GM21737 (cell line): Measurements from ENCODE around the gene POLN.

Experiments used
- ATAC-seq: cut with Tn5 transposase; IDR thresholded peaks from one replicate; pipeline ENCODE4 v1.9.1; 2021; ENCODE audit warnings: mild to moderate bottlenecking, moderate library complexity; ENCODE audit not compliant: unreplicated experiment

Gene POLN

DNA sequence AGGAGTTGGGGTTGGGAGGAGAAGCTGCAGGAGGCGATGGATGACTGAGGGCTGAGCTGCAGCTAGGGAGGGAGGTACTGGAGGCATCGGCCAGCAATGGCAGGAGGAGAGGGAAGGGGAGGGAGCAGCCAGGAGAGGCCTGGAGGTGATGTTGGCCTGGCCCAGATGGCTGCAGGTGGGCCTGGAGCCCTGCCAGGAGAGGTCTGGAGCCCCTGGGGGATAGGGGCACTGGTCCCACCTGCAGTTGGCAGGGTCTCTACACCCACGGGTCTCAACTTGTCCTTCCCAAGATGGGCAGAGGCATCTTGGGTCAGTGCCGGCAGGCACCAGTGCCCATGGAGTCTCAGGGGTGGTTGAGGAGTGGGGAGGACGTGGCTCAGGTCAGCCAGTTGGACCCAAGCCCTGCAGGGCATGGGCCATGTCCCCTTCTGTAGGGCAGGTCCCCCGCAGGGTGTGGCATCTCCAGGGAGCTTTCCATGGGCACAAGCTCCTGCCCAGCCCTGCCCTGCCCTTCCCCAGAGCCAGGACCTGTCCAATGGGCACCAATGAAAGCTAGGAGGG is 22.6 kb upstream of the POLN start:
- ATAC-seq: no peak

DNA sequence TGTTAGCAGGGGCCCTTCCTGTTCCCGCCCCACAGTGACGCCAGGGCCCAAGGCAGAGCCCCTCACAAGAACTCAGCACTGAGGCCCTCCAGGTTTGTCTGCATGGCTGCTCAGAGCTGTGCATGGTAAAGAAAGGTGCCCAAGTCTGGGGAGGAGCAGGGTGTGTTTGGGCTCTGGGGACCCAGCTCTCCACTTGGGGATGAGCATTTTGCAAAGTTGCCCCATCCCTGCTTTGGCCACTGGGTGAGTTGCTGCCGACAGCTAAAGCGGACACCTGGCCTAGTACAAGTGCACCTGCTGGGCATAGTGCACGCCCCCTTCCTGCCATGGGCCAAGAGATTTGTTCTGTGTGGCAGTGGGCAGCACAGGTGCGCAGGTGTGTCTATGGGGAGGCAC is 22.0 kb upstream of the POLN start:
- no peak for ATAC-seq

DNA sequence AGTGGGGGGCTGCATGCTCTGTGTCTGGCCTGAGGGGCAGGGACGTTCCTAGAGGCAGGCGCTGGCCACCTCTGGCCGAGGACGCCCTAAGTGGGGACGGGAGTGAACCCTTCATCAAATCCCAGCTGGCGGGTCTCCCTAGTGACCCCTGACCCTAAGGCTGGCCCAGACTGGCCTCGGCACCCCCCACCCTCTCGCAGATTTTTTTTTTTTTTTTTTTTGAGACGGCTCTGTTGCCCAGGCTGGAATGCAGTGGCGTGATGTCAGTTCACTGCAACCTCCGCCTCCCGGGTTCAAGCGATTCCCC is 21.0 kb upstream of the POLN start:
- no peak for ATAC-seq

DNA sequence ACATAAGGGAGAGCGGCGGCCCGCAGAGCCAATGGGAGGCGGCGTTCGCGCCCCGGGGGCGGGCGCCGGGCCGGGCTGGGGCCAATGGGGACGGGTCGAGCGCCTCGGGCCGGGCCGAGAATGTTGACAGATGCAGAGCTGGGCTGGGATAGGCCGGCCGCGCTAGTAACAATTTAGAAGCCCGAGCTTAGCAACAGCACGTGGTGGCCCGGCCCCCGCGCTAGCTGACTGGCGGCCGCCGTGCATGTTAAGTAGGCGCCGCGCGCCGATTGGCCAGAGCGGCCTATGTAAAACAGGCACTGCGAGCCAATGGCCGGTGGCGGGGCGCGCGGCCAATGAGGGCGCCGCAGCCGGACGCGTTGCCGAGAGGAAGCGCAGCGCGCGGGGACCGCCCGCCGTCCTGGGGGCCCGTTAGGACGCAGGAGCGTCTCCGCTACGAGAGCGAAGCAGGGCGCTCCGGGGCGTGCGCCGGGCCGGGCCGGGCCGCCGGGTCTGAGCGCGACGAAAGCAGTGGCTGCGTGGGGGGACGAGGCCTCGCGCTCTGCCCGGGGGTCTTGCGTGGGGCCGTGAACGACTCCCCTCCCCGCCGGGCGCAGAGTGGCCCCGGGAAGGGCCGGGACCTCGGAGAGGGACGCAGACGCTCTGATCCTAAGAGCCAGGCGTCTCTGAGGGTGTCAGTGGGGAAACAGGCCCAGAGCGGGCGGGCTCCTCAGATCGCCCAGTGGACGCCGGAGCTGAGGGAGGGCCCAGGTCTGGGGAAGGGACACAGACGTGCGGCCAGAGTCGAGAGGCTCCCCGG is 20.4 kb upstream of the POLN start:
- peak; percentile 80 for ATAC-seq

DNA sequence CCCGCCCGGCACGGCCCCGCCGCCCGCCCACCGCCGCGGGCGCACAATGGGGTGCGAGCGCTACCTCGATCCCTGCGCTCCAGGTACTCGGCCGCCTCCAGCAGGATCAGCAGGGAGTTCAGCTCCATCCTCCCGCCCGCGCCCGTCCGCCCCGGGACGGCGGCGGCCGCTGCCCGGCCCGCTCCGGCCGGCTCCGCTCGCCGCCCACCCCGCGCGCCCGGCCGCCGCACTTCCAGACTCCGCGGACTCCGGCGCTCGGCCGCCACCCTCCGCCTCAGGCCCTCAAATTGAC is 19.9 kb upstream of the POLN start, which contains the start of gene MXD4:
TSS of gene MXD4 (minus strand) at position 257 of the 292 bp plus-strand sequence. CDS start at position 128, 129 bp downstream.
- ATAC-seq: no peak

DNA sequence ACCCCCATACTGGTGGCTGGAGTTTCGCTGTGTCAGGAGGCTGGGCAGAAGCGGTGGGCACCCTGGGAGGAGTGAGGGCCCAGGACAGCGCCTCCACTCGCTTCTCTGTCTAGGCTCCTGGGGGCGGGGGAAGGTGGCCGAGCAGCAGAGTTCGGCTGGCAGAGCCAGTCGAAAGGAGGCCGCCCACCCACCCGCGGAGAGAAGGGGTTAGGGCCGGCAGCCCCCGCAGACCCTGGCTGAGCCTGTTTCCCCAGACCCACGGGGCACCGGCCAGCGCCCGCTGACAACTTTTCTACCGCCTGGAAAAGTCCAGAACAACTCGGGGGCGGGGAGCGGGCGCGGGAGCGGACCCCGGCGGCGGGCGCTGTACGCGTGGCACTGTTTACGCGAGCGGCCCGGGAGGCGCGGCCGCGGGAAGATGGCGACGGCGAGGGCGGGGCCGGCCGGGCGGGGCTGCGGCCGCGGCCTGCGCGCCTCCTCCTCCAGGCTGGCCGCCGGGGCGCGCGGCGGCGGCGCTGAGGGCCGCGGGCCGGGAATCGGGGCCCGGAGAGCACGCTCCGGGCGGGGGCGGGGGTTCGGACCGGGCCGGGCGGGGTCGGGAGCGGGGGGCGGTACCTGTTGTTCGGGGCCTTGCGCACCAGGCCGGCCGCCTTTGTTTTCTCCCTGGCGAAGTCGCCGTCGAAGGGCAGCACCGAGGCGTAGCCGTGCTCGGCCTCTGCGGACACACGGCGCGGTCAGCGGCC is 19.4 kb upstream of the POLN start:
- ATAC-seq: peak; percentile 26

DNA sequence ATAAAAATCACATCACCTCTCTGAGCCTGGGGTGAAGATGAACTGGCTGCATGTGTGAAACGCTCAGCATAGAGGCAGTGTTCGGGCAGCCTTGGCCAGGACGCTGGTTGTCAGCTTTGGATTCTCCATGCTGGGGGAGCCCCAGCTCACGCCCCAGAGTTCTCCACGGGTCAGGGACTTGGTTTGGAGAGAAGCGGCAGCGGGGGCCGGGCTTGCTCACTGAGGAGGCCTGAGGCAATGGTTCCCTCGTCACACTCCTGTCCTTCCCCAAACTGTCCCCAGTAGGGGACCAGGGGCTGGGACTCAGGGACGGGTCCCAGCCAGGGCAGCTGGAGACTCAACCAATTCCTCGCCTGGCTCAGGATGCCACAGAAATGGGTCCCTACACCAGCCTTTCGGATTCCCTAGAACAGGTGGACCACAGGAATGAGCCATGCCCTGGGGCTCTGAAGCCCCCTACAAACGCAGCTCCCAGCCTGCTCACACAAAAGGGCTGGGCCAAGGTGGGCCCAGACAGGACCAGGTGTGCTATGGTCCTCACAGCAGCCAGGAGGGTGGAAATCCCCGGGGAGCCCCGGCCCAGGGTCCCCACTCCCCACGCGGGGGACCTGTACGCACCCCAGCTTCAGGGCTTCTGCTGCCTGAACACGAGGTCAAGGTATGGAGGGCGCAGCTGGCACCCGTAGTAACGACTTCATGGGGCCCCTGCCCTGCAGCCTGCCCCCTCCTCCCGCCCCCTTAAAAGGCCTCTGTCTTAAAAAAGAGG is 18.6 kb upstream of the POLN start:
- ATAC-seq: no peak

DNA sequence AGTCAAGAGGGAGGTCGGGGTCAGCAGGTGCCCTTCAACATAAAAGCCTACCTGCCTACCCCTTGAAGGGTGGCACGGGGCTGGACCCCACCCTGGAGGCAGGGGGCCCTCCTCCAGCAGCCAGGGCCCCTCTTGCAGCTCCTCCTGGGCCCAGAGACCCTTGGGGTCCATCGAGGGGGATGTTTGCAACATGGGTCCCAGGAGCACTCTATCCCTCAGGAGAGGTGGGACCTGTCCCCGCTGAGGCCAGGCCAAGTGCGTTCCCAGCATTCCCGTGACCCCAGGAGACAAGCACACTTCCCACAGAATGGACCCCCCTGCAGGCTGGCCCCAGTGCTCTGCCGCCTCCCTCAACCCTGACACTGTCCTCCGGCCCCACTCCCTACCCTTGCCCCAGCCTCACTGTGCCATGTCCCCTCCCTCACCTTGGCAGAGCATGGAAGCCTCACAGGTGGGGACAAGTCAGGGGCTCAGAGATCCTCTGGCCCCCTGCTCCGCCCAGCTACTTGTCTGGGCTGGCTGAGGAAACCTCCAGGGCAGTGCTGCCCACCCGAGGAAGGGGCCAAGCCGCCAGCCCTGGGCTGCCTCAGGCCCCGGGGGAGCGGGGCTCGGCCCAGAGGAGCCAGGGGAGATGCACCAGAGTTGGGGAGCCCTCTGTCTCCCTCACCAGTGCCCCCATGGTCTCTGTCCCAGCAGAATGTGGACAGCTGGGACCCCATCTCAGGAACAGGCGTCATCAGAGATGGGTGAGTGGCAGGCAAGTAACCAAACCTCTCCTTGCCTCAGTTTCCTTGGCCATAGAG is 17.8 kb upstream of the POLN start:
- no peak for ATAC-seq

DNA sequence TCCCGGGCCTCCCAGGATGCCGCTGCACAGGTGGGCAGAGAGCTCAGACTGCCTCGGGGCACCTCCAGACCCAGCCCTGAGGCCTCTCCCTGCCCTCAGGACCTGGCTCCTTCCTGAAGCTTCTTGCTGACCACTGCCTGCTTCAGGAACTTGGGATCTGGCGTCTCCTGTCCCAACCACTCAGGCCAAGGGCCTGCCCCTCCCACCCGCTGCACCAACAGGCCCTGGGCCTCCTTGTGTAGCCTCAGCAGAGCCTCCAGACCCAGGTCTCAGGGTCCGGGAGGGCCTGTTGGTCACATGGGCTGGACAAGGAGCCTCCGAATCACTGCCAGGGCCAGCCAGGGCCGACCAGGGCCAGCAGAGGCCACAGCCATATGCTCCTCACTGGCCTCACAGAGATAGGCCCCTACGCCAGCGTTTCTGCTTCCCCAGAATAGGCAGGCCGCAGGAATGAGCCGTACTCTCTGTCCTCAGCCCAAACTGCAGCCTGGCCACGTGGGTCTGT is 17.2 kb upstream of the POLN start:
- no peak for ATAC-seq

DNA sequence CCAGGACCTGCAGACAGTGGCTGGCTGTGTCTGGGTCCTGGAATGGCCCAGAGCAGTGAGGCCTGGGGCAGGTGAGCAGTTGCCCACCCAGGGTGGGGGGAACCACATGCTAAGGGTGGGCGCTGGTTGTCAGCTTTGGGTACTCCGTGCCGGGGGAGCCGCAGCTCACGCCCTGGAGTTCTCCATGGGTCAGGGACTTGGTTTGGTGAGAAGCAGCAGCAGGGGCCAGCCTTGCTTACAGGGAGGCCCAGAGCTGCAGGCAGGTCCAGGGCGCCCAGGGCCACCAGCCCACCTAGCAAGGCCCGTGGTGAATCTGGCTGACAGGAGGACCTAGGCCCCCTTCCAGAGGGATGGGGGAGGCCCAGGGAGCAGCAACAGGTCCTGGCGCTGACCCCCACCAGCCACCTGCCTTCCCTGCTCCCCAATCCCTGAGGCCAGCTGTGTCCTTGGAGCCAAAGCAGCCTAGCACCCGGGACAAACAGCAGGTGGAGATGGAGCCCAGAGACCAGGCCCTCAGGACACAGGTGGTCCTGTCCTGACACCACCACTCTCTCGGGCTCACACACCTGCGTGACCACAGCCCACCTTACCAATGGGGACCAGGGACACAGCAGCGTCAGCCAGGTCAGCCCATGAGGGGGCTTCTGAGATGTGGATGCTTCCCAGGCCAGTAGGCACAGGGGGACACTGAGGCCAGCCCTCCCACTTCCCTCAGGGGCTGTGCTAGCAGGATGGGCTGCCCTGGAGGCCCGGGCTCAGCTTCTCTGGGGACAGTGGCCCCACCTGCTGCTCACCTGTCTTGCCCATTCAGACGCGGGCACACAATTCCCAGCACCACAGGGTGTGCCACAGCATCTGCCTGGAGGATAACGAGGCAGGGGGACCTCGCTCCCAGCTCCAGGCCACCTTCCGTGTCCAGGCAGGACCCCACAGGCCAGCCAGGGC is 16.4 kb upstream of the POLN start:
- no peak for ATAC-seq

DNA sequence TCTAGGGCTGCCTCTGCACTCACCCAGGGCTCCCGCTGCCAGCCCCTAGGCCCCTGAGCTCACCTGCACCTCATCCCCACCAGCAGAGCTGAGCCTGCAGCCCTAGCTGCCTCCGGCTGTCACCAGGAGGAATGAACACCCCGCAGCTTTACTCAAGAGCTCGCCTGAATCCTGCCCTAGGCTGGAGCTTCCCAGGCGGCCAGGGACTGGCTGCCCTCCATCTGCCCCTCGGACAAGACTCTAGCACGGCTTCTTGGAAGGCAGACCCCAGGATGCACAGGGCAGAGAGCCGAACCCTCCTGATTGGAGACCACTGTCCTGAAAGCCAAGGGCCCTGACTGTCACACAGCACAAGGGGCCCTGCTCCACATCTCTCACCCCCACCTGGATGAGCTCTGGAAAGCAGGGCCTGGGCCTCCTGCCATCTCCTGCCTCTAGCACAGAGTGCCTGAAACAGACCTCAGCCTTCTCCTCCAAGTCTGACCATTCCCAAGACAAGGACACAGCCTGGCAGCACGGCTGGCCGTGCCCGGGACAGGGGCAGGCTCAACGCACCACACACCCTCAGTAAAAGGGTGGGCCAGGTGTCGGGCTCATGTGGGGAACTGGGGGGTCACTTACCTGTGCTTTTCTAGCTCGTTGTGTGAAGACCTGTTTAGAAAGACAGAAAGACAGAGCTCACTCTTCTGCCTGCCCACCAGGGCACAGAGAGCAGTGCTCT is 15.6 kb upstream of the POLN start:
- no peak for ATAC-seq

DNA sequence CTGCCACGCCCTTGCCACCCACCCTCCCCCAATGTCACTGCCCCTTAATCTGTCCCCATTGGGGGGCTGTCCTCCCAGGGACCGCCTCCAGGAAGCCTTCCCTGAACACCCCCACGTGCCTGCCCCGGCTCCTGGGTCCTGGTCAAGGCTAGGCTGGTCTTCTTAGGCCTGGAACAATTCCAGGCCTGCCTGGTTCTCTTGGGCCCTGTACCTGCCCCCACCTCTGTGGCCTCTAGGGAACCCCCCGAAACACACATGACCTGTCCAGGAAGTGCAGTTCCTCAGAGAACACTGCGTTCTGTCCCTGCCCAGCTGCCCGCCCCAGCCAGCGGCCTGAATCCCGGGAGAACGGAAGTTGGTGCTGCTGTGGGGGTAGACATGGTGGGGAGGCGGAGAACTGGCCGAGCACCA is 14.9 kb upstream of the POLN start:
- ATAC-seq: no peak

DNA sequence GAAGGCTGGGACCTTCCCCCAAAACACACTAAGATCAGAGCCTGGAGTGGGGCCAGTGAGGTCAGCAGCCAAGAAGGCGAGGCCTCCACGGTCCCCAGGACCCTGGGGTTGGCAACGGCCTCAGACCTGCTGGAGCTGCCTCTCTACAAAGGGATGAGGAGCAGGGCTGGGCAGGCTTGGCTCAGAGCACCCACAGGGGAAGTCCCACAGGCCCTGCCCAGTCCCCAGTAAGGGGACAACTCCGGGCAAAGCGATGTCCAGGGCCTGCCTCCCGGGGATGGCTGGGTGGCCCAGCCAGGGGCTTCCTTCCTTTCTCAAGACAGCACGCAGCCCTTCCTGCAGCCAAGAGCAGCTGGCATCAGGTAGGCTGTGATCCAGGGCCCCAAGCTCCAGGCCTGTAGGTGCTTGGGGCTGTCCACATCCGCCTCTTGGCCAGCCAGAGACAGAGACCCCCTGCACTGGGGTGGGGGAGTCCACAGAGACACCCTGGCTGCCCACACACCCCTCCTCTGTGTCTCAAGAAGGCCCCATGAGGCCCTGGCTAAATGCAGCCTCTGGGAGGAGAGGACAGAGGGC is 14.3 kb upstream of the POLN start:
- no peak for ATAC-seq

DNA sequence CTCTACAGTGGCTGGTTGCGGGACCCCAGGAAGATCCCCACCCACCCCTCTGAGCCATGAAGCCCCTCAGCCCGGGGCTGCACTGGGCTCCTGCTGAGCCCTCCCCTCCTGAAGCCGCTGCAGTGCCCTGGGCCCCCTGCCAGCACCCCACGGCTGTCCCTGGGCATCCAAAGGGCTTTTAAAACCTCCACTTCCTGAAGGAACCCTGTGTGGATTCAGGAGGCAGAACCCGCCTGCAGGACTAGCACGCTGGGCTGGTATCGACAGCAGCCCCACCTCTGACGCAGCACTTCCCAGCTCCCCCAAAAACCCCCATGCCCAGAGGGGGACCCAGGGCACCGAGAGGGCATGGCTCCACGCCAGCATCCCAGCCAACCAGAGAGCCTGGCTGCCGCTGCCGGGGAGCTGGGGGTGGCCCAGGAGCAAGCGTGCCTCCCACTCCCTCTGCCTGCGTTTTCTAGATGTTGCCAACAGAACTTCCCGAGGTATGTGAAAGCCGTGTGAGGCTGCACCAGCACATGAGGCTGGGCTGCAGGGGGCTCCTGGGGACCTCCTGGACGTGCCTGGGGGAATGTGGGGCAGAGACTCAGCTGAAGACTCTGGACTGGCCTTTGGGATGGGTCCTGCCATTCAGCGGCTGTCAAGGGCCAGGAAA is 13.7 kb upstream of the POLN start:
- ATAC-seq: no peak

DNA sequence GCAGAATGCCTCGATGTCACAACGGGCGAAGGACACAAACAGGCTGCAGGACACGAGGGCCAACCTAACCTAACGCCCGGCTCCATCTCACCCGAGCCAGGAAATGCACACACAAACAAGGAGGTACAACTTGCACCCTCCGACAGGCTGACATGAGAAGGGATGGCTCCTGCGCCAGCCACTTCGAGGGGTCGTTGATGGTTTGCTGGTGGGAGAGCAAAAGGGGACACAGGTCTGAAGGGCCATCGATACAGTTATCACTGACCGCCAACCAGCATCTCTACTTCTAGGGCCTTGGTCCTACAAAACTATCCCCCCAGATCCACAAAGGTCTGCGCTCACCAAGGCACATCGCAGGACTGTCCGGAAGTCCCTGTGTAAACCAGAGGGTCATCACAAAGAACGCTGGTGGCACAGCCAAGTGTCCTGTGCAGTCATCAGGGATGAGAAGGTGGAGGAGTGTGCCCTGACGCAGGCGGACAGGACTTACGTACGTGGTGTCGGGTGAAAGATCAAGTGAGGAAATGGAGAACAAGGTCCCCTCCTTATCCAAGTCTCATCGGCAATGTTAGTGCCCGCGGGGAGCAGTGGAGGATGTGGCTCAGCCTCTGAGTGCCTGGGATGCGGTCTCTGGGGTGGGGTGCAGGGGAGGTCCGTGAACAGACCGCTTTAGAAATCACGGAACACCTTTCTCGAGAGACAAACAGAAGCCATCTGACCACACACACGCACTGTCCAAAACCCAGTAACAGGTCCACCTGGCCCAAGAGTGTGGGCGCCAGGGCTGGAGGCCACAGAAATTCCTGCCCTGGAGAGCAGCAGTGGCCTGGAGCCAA is 13.0 kb upstream of the POLN start:
- no peak for ATAC-seq

DNA sequence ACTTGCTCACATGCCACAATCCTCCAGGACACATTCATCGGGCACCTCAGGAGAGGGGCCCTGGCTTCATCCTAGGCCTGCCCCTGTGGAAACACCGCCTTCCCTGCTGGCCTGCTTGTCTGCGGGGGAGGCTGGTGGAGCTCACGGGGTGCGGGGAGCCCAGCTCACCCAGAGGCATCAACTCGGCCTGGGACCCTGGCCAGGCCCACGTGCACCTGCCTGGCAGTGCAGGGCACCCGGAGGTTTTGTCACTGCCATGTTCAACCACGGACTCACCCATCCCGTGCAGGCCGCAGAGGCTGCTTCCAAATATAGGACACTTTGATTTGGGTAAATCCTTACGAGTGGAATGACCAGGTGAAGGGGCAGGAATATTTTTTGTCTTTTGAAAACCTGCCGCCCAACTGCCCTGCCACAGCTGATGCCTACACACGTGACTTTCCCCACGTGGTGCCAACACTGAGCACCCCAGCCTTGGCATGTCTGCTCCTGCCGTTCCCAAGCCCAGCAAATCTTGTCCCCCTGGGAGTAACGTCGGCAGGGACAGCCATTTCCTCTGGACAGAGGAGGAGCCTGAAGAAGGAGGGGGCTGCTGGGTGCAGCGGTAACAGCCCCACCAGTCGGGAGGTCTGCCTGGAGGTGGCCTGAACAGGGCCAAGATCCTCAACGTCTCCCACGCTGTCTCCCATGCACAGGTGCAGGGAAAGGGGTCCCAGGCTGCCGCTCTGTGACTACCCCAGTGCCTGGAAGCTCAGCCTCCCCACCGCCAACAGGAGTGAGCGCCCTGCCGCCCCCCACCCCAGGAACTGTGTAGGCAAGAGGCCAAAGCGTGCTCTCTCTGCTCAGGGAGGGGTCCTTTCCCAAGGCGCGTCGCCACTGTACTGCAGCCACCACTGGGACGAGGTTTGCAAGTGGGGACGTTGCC is 11.5 kb upstream of the POLN start:
- no peak for ATAC-seq
